Right ventricle myocardium superior (tissue), 1 donor: ENCODE measurements around the gene COL20A1. TPM values are rescaled to one million over a fixed set of nuclear protein-coding genes. Genes with fewer than 3 reads are reported as not detected.
"Not testable (repeated sequence)": the region's sequence is repeated elsewhere in the genome, so short reads cannot be mapped to it uniquely, and the experiment has no call there.

ENCODE experiments used
- ATAC-seq: fragments of 200-7000 bp; cut with Tn5 transposase; one replicate; pipeline ENCODE4 v1.9.1; 2020; ENCODE audit warnings: mild to moderate bottlenecking; ENCODE audit not compliant: poor library complexity
- DNase-seq: peaks from one replicate; pipeline ENCODE4 v3.0.0-alpha.2; 2020
- intact Hi-C: fragments of 100-400 bp; cut with DNase I; formaldehyde crosslinking; loops from one replicate; pipeline ENCODE4 v1.11.2; 2022
- total RNA-seq: library from RNA; stranded (reverse); fragmentation: NEBNext Ultra II Directional; extraction: Animal tissue kit (Norgen Biotek cat#: 25700); gene quantifications from one replicate; pipeline ENCODE4 v1.2.1, GENCODE V29; 2021
- donor health status: DM: no; HTN: yes; CAD: no; lungs with severe emphysema.

COL20A1 gene
- total RNA-seq, 1 donor from 2014 or later: not detected

DNA sequence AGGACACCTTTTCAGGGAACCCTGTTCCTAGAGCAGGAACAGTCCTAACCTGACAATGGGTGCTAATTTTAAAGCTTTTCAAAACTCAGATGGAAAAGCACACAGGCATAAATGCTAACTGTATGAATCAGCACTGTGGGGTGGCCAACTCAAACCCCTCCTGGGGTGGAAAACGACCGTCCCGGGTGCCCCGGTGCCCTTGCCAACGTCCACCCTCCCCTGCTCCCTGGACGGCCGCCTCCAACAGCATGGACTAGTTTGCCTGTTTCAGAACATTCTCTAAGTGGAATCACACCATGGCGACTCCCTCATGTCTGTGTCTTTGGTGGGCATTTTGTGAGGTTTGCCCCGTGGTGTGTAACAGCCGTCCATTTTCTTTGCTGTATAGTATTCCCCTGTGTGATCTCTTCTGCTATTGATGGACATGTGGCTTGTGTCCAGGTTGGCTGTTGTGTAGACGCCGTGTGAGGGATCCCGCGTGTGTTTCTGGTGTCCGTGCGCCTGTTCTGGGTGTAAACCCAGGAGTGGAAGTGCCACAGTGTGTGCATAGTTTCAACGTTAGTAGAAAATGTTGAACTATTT lies 5.8 kb downstream of the COL20A1 start:
- intact Hi-C loops: no loop called here

DNA sequence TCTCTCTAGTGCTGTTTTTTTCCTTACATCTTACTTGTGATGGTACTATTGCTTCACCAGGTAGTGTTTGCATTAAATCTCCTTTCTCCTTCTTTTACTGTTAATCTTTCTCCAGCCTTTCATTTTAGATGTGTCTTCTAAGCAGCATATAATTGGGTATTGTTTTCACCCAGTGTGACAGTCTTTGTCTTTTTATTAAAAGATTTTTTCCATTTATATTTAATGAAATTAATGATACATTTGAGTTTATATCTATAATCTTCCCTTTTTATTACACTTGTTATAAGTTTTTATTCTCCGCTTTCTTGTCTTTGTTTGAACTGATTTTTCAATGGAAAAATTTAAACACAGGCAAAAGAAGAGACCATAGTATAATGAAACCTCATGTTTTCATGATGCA lies 8.7 kb downstream of the COL20A1 start:
- DNase-seq (no peak), ATAC-seq (no peak)
- intact Hi-C loops: no loop called here

More for the DNA sequence above, 5.8 kb downstream of the COL20A1 start:
- no peak for ATAC-seq
- DNase-seq: no peak

DNA sequence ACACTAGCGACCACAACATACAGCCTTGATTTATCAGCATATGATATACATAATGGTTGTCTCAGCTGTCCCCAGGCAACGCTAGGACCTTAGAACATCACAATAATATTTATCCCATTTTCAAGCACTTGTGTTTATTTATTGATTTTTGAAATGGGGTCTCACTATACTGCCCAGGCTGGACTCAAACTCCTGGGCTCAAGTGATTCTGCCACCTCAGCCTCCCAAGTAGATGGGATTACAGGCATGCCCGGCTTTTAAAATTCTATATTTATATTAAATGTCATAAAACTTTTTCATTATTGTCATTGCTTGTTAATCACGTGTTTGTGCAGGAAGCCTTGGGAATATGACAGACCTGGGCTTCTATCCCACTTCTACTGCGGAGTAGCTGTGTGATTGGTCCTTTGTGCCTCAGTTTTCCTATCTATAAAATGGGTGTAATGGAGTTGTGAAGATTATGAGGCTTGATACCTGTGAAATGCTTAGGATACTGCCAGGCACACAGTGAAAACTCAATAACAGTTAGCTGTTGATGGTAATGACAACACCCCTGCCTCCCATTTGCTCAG lies 10.2 kb downstream of the COL20A1 start:
- DNase-seq (no peak), ATAC-seq (no peak)
- intact Hi-C loops: no loop called here

DNA sequence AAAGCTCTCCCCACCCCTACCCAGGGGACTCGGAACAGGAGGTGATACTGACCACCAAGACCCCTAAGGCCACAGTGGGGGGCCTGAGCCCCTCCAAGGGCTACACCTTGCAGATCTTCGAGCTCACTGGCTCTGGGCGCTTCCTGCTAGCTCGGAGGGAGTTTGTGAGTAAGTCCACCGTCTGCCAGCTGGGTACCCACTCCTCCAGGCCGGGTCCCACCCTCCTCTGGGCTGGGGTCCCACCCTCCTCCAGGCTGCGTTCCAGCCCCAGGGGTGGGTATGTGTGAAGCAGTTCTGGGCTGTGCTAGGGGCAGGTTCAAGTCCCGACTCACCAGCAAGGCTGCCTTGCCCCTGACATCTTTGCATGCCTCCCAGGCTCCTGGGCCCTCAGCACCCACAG lies 12.4 kb downstream of the COL20A1 start:
- DNase-seq (no peak), ATAC-seq (no peak)
- intact Hi-C loops: no loop called here

DNA sequence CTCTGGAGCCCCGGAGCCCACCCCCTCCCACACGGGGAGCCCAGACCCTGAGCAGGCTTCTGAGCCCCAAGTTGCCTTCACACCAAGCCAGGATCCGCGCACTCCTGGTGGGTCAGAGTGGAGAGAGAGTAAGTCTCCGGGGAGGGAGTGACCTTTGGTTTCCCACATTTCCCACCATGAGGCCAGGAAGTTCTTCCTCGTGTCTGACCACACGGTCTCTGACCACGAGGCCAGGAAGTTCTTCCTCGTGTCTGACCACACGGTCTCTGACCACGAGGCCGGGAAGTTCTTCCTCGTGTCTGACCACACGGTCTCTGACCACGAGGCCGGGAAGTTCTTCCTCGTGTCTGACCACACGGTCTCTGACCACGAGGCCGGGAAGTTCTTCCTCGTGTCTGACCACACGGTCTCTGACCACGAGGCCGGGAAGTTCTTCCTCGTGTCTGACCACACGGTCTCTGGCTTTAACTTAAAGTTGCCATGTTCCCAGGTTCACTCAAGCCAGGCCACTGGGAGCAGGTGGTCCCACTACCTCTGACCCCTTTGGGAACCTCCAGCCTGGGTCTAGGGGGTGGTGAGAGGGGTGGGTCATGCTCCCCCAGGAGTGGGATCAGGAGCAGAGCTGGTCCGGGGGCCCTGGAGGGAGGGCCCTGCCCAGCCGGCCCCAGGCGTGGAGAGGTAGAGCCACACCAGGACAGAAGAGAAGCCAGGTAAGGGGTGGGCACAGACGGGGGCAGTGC lies 13.1 kb downstream of the COL20A1 start:
- DNase-seq, ATAC-seq, intact Hi-C loops: not testable (repeated sequence)

DNA sequence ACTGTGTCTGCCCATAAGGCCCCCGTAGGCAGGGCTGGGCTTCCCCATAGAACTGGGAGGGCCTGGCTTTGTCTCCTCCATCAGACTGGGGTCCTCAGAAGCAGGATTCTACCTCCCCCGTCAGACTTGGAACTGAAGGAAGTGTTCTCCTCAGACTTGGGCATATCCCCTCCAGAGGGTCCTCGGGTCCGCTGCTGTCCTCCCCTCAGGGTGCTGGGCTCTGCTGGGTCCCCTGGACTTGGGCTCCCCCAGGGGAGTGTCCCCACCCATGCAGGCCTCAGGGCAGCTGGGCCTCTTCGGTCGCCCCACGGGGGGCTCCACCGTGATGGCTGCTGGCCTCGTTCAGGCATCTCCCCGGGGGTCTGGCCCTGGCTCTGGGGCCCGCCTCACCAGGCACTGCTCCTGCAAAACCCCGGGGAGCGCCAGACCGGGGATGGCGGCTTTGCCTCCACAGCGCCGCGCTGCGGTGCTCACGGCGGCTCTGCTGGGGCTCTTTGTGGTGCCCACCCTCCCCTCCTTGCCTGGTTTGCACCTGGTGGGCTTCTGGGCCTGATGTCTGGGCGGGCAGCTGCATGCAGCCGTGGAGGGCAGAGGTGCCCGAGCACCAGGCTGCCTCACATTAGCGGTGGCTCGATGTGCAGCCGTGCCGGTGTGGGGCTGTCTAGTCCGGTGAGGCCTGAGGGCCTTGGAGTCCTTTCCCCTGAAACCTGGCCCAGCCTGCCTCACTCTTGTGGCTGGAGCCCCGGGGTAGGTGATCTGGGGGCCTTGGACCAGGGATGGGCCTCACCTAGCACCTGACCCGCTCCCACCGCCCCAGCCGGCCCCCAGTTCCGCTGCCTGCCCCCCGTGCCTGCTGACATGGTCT lies 13.9 kb downstream of the COL20A1 start:
- ATAC-seq (no peak), DNase-seq (no peak)
- intact Hi-C loops: no loop called here

DNA sequence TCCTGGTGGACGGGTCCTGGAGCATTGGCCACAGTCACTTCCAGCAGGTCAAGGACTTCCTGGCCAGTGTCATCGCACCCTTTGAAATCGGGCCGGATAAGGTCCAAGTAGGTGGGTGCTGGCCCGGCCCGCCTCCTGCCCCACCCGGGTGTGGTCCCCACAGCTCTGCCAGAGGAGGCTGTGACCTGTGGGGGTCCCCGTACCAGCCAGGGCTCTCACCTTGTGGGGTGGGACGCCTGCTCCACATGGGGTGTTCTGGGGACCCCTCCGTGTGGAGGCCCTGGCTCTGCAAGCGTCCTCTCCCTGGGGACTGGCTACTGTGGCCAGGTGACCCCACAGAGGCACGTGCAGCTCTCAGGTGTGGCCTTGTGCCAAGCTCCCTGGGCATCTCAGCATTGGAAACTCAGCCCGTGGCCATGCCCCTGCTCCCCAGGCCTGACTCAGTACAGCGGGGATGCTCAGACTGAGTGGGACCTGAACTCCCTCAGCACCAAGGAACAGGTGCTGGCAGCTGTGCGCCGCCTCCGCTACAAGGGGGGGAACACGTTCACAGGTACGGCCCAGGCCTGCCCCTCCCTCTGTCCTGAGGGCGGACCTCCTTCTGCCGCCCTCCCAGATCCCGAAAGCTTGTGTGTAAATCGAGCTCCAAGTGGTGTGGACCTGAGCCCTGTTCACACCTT lies 14.7 kb downstream of the COL20A1 start:
- DNase-seq: no peak
- intact Hi-C loops: no loop called here
- no peak for ATAC-seq

DNA sequence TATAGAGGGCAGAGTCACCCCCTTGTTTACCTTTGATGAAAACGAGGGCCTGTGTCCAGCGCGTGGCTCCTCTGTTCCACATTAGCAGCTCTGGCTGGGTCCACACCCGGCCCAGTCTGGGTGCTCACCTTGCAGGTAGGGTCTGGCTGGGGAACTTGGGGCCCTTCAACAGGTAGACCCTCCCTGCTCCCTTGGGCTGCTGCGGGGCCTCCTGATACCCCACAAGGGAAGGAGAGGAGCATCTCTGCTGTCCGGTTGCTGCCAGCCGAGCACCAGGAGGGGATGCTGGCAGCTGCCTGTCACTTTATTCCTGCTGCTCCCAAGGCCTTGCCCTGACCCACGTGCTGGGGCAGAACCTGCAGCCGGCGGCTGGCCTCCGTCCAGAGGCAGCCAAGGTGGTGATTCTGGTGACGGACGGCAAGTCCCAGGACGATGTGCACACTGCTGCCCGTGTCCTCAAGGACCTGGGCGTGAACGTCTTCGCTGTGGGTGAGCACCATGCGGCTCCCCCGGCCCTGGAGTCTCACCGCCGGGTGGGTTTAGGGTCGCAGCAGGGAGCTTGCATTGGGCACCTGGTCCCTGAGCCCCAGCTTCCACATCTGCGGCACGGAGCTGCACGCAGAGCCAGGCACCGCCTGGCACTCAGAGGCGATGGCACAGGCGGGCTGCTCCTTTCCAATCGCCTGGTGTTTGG lies 15.4 kb downstream of the COL20A1 start:
- ATAC-seq (no peak), DNase-seq (no peak)
- intact Hi-C loops: no loop called here

DNA sequence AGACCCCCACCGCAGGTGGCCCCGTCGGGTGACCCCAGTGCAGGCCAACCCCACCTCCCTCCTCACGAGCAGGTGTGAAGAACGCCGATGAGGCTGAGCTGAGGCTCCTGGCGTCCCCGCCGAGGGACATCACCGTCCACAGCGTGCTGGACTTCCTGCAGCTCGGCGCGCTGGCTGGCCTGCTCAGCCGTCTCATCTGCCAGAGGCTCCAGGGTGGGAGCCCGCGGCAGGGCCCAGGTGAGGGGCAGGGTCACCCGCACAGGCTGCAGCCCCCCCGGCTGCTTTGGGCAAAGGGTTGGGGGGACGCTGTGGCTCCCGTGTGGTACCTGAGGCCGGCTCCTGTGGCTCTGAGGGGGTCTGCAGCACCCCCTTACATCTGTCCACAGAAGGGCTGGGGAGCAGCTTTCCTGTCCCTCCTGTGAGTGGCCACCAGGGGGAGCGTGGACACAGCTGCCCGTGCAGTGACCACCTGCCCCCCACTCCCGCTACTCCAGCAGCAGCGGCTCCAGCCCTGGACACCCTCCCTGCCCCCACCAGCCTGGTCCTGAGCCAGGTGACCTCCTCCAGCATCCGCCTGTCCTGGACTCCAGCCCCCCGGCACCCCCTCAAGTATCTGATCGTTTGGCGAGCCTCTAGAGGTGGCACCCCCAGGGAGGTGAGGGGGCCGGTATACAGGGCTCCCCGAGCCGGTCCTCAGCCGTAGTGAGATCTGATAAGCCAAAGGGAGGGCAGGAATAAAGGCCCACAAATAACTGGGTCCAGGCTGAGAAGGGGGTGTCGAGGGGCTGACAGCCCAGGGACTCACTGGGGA lies 16.5 kb downstream of the COL20A1 start:
- intact Hi-C loops: loop anchor here (1.0 kb wide), 1 partner anchor 72 kb away; no protein-coding TSS in a partner anchor
- DNase-seq (peak; percentile 65), ATAC-seq (peak; percentile 61)

DNA sequence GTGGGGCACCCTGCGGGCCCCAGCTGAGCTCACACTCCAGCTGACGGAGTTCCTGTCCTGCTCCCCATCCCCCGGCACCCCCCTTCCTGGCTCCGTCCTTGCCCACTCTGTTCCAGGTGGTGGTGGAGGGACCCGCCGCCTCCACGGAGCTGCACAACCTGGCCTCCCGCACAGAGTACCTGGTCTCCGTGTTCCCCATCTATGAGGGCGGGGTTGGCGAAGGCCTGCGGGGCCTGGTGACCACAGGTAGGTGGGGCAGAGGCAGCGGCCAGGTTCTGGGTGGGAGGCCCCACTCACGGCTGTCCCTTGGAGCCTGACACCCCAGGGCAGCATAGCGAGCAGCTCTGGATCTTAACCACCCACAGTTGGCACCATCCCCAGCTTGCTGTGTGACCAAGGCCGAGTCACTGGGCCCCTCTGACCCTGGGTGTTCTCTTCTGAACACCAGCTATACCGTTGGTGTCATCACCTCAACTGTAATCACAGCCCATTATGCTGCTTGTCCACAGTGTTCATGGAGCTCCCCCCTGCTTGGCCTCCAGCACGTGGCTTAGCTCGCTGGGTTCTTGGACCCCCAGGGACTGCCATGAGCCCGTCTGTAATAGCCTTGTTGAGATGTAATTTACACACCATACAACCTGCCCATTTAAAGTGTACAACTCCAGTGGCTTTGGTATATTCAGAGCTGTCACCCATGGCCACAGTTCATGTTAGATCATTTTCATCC lies 17.4 kb downstream of the COL20A1 start:
- intact Hi-C loops: no loop called here
- DNase-seq (no peak), ATAC-seq (no peak)

DNA sequence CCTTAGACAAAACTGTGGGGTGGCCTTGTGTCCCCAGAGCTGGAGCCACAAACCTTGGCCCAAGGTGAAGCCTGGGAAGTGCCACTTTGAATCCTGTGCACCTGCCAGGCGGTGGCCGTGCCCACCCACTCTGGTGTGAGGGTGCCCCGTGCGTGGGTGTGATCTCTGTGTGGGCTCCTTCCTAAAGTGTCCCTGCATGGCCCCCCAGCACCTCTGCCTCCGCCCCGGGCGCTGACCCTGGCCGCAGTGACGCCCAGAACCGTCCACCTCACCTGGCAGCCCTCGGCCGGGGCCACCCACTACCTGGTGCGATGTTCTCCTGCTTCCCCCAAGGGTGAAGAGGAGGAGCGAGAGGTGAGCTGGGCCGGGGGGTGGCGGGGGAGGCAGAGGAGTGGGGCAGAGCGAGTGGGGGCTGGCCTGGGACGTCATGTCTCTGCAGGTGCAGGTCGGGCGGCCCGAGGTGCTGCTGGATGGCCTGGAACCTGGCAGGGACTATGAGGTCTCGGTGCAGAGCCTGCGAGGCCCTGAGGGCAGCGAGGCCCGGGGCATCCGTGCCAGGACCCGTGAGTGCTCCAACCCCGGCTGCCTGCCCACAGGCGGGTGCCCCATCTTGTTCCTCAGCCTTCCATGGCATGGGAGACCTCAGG lies 18.3 kb downstream of the COL20A1 start:
- intact Hi-C loops: no loop called here
- no peak for DNase-seq
- ATAC-seq: no peak

DNA sequence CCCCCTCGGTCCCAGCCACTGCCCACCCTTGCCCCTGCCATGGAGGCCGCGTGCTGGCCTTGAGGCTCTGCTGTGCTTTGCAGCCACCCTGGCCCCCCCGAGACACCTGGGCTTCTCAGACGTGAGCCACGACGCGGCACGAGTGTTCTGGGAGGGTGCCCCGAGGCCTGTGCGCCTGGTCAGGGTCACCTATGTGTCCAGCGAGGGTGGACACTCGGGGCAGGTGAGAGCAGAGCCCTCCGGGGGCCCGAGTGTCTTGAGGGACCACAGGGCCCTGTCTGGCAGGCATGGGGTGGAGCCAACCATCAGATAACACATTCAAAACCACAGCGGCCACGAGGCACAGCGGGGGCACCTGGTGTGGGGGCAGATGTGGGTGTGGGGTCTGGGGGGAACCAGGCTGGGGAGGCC lies 18.9 kb downstream of the COL20A1 start:
- DNase-seq (no peak), ATAC-seq (no peak)
- intact Hi-C loops: no loop called here

DNA sequence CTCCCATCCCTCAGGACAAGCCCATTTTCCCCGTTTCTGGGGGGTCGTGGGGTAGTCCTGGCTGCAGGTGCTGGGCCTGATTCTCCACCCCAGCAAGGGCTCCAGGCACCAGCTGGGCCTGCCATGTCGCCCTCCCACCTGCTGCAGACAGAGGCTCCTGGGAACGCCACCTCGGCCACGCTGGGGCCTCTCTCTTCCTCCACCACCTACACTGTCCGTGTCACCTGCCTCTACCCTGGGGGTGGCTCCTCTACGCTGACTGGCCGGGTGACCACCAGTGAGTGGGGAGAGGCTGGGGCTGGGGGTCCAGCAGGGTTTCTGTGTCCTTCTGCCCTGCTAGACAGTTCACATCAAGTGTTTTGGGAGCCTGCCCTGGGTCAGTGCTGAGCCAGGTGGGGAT lies 19.3 kb downstream of the COL20A1 start:
- intact Hi-C loops: no loop called here
- DNase-seq (no peak), ATAC-seq (no peak)

DNA sequence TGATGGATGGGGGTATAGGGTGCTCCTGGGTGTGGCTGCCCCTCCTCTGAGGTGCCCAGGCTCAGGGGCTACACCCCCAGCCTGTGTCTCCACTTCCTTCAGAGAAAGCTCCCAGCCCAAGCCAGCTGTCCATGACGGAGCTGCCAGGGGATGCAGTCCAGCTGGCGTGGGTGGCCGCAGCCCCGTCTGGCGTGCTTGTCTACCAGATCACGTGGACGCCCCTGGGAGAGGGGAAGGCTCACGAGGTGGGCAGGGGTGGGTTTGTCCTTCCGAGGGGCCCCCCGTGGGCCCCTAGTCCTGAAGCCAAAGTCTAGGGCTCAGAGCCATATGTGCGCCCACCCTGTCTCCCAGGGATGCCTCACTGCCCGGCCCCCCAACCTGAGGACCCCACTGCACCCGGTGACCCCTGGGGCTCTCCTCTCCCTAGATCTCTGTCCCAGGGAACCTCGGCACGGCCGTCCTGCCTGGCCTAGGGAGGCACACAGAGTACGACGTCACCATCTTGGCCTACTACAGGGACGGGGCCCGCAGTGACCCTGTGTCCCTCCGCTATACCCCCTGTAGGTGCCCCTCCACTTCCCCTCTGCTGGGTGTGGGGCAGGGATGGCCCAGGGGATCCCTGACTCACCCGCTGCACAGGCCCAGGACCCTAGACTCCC lies 19.8 kb downstream of the COL20A1 start:
- ATAC-seq (peak; percentile 50), DNase-seq (peak; percentile 74)
- intact Hi-C loops: no loop called here

DNA sequence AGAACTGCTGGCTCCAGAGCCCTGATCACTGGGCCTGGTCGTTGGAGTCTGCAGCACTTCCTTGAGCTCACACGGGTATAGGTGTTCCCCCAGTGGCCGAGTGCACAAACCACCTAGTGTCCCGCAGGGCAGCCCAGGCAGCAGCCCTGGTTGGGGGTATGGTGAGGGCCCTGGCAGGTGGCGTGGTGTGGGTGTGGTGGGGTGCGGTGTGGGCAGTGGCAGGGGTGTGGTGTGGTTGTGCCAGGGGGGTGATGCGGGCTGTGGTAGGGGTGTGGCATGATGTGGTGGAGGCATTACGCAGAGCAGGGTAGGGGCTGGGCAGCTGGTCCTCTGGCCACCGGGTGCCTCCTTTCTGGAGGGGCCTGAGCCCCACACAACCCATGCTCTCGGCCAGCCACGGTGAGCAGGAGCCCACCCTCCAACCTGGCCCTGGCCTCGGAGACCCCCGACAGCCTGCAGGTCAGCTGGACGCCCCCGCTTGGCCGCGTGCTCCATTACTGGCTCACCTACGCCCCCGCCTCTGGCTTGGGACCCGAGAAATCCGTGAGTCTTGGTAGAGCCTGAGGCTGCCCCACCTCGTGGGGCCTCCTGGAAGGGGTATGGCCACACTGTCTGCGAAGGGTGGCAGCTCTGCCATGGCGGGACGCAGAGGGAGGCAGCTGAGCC lies 20.5 kb downstream of the COL20A1 start:
- intact Hi-C loops: no loop called here
- peak; percentile 23 for DNase-seq
- no peak for ATAC-seq
